ENCODE measurements around the gene LIMS2. TPM values are rescaled to one million over a fixed set of nuclear protein-coding genes. Genes with fewer than 3 reads are reported as not detected.

The LIMS2 gene
- total RNA-seq, 1 donor from 2014 or later: 44.2 TPM

- peak overlapping the region; percentile 82 for H3K27ac ChIP-seq
- H3K36me3 ChIP-seq: peaks cover 0 to 8% of the 10 kb centered on the region in 2 donors
- H3K27me3 ChIP-seq: no peaks in the 10 kb centered on the region
- no peak for DNase-seq (ENCODE audit: extremely low spot score in 2 of 2)
- peaks cover 47% of the 10 kb centered on the region for H3K4me1 ChIP-seq
- intact Hi-C loops (cut with DNase I): loop anchor here (10.0 kb wide), 1 partner anchor 113 kb away; the partner anchor contains the start of gene WDR33
- H3K4me3 ChIP-seq: peak overlapping the region; percentile 56 to 93
- TF ChIP-seq POLR2AphosphoS5 (IDR thresholded peaks at IDR 0.05; ENCODE audit: insufficient read depth in 1 of 2, low read depth in 1 of 2) (peak in 1 of 2 donors; percentile 61), POLR2A (IDR thresholded peaks at IDR 0.05) (no peak)
- no peaks in the 10 kb centered on the region for H3K9me3 ChIP-seq
Observed at GRCh38 chr2:127701651-127702394, 26.5 kb upstream of the LIMS2 start.

DNA sequence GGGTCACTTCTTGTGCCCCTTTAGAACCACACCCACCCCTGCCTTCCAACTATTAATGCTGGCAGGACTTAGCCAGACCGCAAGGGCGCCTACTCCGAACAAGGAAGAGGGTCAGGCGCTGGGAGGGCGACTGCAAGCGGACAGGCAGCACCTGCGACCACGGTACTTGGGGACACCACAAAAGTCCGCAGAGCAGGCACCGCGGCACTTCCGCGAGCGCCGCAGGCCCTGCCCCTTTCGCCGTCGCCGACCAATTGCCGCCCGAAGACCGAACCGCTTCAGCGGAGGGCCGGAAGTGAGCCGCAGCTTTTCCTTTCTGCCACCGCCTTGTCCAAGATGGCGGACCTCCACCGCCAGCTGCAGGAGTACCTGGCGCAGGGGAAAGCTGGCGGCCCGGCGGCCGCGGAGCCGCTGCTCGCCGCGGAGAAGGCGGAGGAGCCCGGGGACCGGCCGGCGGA, 25.9 kb upstream of the LIMS2 start, which contains the start of gene SFT2D3:
SFT2D3 (plus strand) TSS at position 305 of the 458 bp plus-strand sequence; CDS start at position 337, 32 bp downstream.
- Histone ChIP-seq H3K36me3 (peaks cover 0 to 3% of the 10 kb centered on the region in 2 donors), H3K27me3 (no peaks in the 10 kb centered on the region), H3K4me1 (peaks cover 47% of the 10 kb centered on the region), H3K27ac (peak within 1 kb of the TSS; percentile 82), H3K4me3 (peak within 1 kb of the TSS; percentile 56 to 93), H3K9me3 (no peaks in the 10 kb centered on the region)
- intact Hi-C loops (cut with DNase I): loop anchor here (10.0 kb wide), 1 partner anchor 114 kb away; the partner anchor contains the start of gene WDR33
- TF ChIP-seq POLR2A (IDR thresholded peaks at IDR 0.05): peak in 1 of 2 donors; percentile 82
- TF ChIP-seq, protein P1, sequence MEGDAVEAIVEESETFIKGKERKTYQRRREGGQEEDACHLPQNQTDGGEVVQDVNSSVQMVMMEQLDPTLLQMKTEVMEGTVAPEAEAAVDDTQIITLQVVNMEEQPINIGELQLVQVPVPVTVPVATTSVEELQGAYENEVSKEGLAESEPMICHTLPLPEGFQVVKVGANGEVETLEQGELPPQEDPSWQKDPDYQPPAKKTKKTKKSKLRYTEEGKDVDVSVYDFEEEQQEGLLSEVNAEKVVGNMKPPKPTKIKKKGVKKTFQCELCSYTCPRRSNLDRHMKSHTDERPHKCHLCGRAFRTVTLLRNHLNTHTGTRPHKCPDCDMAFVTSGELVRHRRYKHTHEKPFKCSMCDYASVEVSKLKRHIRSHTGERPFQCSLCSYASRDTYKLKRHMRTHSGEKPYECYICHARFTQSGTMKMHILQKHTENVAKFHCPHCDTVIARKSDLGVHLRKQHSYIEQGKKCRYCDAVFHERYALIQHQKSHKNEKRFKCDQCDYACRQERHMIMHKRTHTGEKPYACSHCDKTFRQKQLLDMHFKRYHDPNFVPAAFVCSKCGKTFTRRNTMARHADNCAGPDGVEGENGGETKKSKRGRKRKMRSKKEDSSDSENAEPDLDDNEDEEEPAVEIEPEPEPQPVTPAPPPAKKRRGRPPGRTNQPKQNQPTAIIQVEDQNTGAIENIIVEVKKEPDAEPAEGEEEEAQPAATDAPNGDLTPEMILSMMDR (IDR thresholded peaks at IDR 0.05): no peak
- TF ChIP-seq POLR2AphosphoS5 (IDR thresholded peaks at IDR 0.05; ENCODE audit: insufficient read depth in 1 of 2, low read depth in 1 of 2): peak; percentile 63 to 88
- DNase-seq (ENCODE audit: extremely low spot score in 2 of 2): peak in 1 of 2 donors; percentile 93

GRCh38 chr2:127700527-127701192, 25.3 kb upstream of the LIMS2 start:
- Histone ChIP-seq H3K4me3 (peak overlapping the region; percentile 56 to 93), H3K9me3 (no peaks in the 10 kb centered on the region), H3K27me3 (no peaks in the 10 kb centered on the region), H3K27ac (peak overlapping the region; percentile 82), H3K4me1 (peaks cover 41% of the 10 kb centered on the region), H3K36me3 (no peaks in the 10 kb centered on the region)
- intact Hi-C loops (cut with DNase I): loop anchor here (10.0 kb wide), 1 partner anchor 114 kb away; the partner anchor contains the start of gene WDR33
- no peak for DNase-seq (ENCODE audit: extremely low spot score in 2 of 2)
- TF ChIP-seq, protein P1 (IDR thresholded peaks at IDR 0.05): no peak
- TF ChIP-seq POLR2A (IDR thresholded peaks at IDR 0.05) (no peak), POLR2AphosphoS5 (IDR thresholded peaks at IDR 0.05; ENCODE audit: insufficient read depth in 1 of 2, low read depth in 1 of 2) (peak in 1 of 2 donors; percentile 17)

GRCh38 chr2:127698553-127699355, 23.4 kb upstream of the LIMS2 start:
- Histone ChIP-seq H3K36me3 (no peaks in the 10 kb centered on the region), H3K9me3 (no peaks in the 10 kb centered on the region), H3K4me3 (no peak overlapping the region), H3K4me1 (peaks cover 25% of the 10 kb centered on the region), H3K27me3 (no peaks in the 10 kb centered on the region), H3K27ac (no peak overlapping the region)
- TF ChIP-seq POLR2AphosphoS5 (IDR thresholded peaks at IDR 0.05; ENCODE audit: insufficient read depth in 1 of 2, low read depth in 1 of 2) (no peak), POLR2A (IDR thresholded peaks at IDR 0.05) (no peak)
- TF ChIP-seq, protein P1 (IDR thresholded peaks at IDR 0.05): no peak
- no peak for DNase-seq (ENCODE audit: extremely low spot score in 2 of 2)
- intact Hi-C loops (cut with DNase I): no loop called here
